Measurements from ENCODE around the gene CTTNBP2NL. TPM values are rescaled to one million over a fixed set of nuclear protein-coding genes. Genes with fewer than 3 reads are reported as not detected.

Gene CTTNBP2NL
- total and polyA plus RNA-seq, 2 of the 4 experiments (the other 2 are of a cell fraction), result 12.4 to 22.0 TPM

DNA sequence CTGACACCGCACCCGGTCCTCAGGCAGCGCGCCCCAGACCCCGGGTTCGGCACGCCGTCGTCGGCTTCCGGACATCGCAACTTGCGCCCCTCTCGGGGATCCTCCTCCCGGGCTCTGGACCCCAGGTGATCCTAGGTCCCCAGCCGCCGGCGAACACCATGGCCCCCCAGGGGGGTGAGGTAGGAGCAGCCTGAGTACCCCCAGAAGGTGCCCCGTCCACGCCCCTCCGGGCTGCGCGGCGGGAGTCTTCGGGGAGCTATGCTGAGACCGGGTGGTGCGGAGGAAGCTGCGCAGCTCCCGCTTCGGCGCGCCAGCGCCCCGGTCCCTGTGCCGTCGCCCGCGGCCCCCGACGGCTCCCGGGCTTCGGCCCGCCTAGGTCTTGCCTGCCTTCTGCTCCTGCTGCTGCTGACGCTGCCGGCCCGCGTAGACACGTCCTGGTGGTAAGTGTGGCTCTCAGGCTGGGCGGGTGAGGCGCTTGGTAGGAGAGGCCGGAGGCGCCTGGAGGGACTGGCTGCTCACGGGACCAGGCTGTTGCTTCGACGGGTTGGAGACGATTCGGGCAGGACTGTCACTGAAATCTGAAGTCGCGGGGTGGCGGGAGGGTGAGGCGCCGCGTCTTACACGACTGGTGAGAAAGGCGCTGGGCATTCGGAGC, 113.1 kb downstream of the CTTNBP2NL start:
- no peaks in the 10 kb centered on the region for H3K79me1 ChIP-seq (ENCODE audit: low read depth in 1 of 2, low read length in 2 of 2)
- H3K27me3 ChIP-seq (ENCODE audit: control insufficient read depth, insufficient read depth, low read length), result peaks cover 46% of the 10 kb centered on the region
- no peak overlapping the region for H4K8ac ChIP-seq (ENCODE audit: low read depth in 2 of 2, low read length in 2 of 2)
- no peak overlapping the region for H3K27ac ChIP-seq (ENCODE audit: insufficient read depth, low read length)
- no peak overlapping the region for H2AK9ac ChIP-seq (replicated peaks; ENCODE audit: low read depth, low read length, poor library complexity)
- dilution Hi-C loops (cut with HindIII; ENCODE audit: low sequenced_read_pairs, unreplicated experiment), result no loop called here
- in situ Hi-C loops (cut with MboI; ENCODE audit: low sequenced_read_pairs), result loop anchor here (10.0 kb wide), 1 partner anchor 196 kb away; the partner anchor contains the start of gene RHOC
- no peak overlapping the region; the same call in 1 of the 2 replicates for H3K9ac ChIP-seq (ENCODE audit: low read depth, low read length)
- no peak overlapping the region for H2BK20ac ChIP-seq (ENCODE audit: low read depth, low read length)
- H3K56ac ChIP-seq (ENCODE audit: extremely low read depth, insufficient read depth, low read length), result no peak overlapping the region
- DNase-seq, result no peak
- no peak overlapping the region for H3K14ac ChIP-seq (replicated peaks; ENCODE audit: low read depth, low read length)
- peak overlapping the region; percentile 44; the same call in 1 of the 2 replicates for H3K4me2 ChIP-seq (ENCODE audit: low read depth, low read length)
- no peak overlapping the region for H2BK5ac ChIP-seq (ENCODE audit: low read depth, low read length, poor library complexity, severe bottlenecking)
- H2BK120ac ChIP-seq (ENCODE audit: low read depth, low read length), result no peak overlapping the region
- no TSS peak for BruUV-seq (replicated peaks)
- H3K9me1 ChIP-seq (ENCODE audit: insufficient read depth, low read length), result peaks cover 8% of the 10 kb centered on the region; the same call in 1 of the 2 replicates
- H4K91ac ChIP-seq (ENCODE audit: insufficient read depth, low read depth, low read length), result no peak overlapping the region
- POLR2A ChIA-PET (ENCODE audit: unreplicated experiment), result no interaction called here
- peak overlapping the region; percentile 24 for H3K4me3 ChIP-seq (ENCODE audit: insufficient read depth, low read depth, low read length)
- peaks cover 4% of the 10 kb centered on the region; the same call in 1 of the 2 replicates for H3K9me3 ChIP-seq (ENCODE audit: control insufficient read depth, insufficient read depth, low read length)
- peaks cover 4% of the 10 kb centered on the region; the same call in 1 of the 2 replicates for H4K20me1 ChIP-seq (ENCODE audit: insufficient read depth, low read length)
- no peak overlapping the region for H4K5ac ChIP-seq (ENCODE audit: low read depth, low read length)
- CTCF ChIA-PET, result no interaction called here
- H3K4ac ChIP-seq (ENCODE audit: low read depth, low read length), result no peak overlapping the region; the same call in 1 of the 2 replicates
- H3K4me1 ChIP-seq (ENCODE audit: control insufficient read depth, insufficient read depth, low read length), result peaks cover 15% of the 10 kb centered on the region
- no peak for ATAC-seq (ENCODE audit: low read depth)
- no peak overlapping the region for H3K18ac ChIP-seq (ENCODE audit: low read depth, low read length)
- no peak overlapping the region for H3K23ac ChIP-seq (ENCODE audit: low read depth, low read length)
- peak overlapping the region; percentile 86 for H2AFZ ChIP-seq (replicated peaks; ENCODE audit: low read length, poor library complexity)
- H2AK5ac ChIP-seq (ENCODE audit: low read depth, low read length), result 0 out of 2 replicates have a peak overlapping the region, but pooled peaks have one; percentile 35
- WGBS, 2 experiments (ENCODE audit: extremely low coverage in 2 of 2, insufficient read length in 1 of 2), result 44% methylated on average over 35 of the region's 66 CpGs; no CpG with 5 or more reads in 1 of the 2 experiments
- no peak overlapping the region for H2BK15ac ChIP-seq (ENCODE audit: low read depth, low read length)
- H3K36me3 ChIP-seq (ENCODE audit: control insufficient read depth, insufficient read depth, low read length), result no peaks in the 10 kb centered on the region
- intact Hi-C loops (cut with micrococcal nuclease), result no loop called here
- TF ChIP-seq CEBPB (IDR thresholded peaks at IDR 0.05; ENCODE audit: low read depth, low read length) (no peak), CTCF (conservative IDR thresholded peaks at IDR 0.05; ENCODE audit: low read depth, low read length) (no peak), RAD21 (IDR thresholded peaks at IDR 0.05; ENCODE audit: low read length) (no peak), MXI1 (IDR thresholded peaks at IDR 0.05; ENCODE audit: borderline replicate concordance, low read depth, low read length) (no peak), POLR2A (IDR thresholded peaks at IDR 0.05; ENCODE audit: low read depth, low read length) (no peak), RCOR1 (IDR thresholded peaks at IDR 0.05; ENCODE audit: insufficient replicate concordance, low read length) (no peak), CHD1 (IDR thresholded peaks at IDR 0.05; ENCODE audit: low read depth, low read length) (no peak), SMC3 (IDR thresholded peaks at IDR 0.05; ENCODE audit: low read depth, low read length) (no peak), MAZ (IDR thresholded peaks at IDR 0.05; ENCODE audit: borderline replicate concordance, low read depth, low read length) (no peak), ELK1 (IDR thresholded peaks at IDR 0.05; ENCODE audit: borderline replicate concordance, low read depth, low read length) (no peak), NFE2L2 (IDR thresholded peaks at IDR 0.05; ENCODE audit: low read depth, low read length) (no peak), BHLHE40 (IDR thresholded peaks at IDR 0.05; ENCODE audit: low read depth, low read length) (no peak), FOS (IDR thresholded peaks at IDR 0.05; ENCODE audit: low read depth, low read length) (no peak), MAFK (IDR thresholded peaks at IDR 0.05; ENCODE audit: low read depth, low read length) (no peak)
- TF ChIP-seq, protein P1, sequence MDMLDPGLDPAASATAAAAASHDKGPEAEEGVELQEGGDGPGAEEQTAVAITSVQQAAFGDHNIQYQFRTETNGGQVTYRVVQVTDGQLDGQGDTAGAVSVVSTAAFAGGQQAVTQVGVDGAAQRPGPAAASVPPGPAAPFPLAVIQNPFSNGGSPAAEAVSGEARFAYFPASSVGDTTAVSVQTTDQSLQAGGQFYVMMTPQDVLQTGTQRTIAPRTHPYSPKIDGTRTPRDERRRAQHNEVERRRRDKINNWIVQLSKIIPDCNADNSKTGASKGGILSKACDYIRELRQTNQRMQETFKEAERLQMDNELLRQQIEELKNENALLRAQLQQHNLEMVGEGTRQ (IDR thresholded peaks at IDR 0.05; ENCODE audit: low read depth, low read length), result no peak
